ENCODE measurements around the gene STK4.

DNA sequence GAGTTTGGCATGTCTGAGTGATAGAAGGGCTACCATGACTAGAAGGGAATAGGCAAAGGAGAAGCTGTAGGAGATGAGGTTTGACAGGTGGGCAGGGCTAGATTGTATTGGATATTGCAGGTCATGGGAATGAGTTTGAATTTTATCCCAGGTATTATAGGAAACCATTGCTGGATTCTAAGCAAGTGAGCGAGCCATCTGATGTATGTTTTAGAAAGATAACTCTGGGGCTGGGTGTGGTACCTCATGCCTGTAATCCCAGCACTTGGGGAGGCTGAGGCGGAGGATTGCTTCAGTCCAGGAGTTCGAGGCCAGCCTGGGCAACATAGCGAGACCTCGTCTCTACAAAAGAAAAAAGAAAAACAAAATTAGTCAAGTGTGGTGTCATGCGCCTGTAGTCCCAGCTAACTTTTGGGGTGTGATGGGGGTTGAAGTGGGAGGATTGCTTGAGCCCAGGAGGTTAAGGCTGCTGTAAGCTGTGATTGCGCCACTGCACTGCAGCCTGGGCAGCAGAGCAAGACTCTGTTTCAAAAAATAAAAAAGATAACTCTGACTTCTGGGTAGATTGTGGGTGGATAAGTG, 16.9 kb downstream of the STK4 start:
- TF ChIP-seq POLR2AphosphoS5 (IDR thresholded peaks at IDR 0.05; ENCODE audit: low read depth, low read length), result no peak
- no peak for TF ChIP-seq REST (IDR thresholded peaks at IDR 0.05; ENCODE audit: insufficient read depth in 1 of 2, low read depth in 2 of 2, low read length in 2 of 2)
- TF ChIP-seq TAF1 (IDR thresholded peaks at IDR 0.05; ENCODE audit: borderline replicate concordance, insufficient read depth, low read length), result no peak
